Esophagus squamous epithelium (tissue), 5 donors: ENCODE results near the gene SYT17. TPM values are rescaled to one million over a fixed set of nuclear protein-coding genes. Genes with fewer than 3 reads are reported as not detected.

Experiments
- DNase-seq: peaks from one replicate; lab custom pipeline; 2025; lab: John Stamatoyannopoulos, UW
- H3K27ac ChIP-seq, 4 donors: fragments of 200-600 bp; sonication (generic); one replicate each; pipeline ENCODE4 v1.5.1; 2016 to 2019; ENCODE audit warnings: mild to moderate bottlenecking in 1 of 4
- H3K27me3 ChIP-seq, 4 donors: fragments of 200-600 bp; sonication (generic); 1 replicate in 3 of 4; 2 replicates in 1 of 4; pipeline versions ENCODE4 v1.5.1 to v1.6.0; 2017 to 2021; ENCODE audit warnings: antibody characterized with exemption in 1 of 4
- H3K36me3 ChIP-seq, 3 donors: fragments of 200-600 bp; sonication (generic); one replicate each; pipeline ENCODE4 v1.5.1; 2016 to 2019
- H3K4me1 ChIP-seq, 3 donors: fragments of 200-600 bp; sonication (generic); one replicate each; pipeline ENCODE4 v1.5.1; 2017 to 2019
- H3K4me3 ChIP-seq, 4 donors: fragments of 200-600 bp; sonication (generic); 1 replicate in 3 of 4; 2 replicates in 1 of 4; pipeline ENCODE4 v1.5.1; 2016 to 2019; ENCODE audit warnings: mild to moderate bottlenecking in 2 of 4, moderate library complexity in 1 of 4
- H3K9me3 ChIP-seq, 3 donors: fragments of 200-600 bp; sonication (generic); one replicate each; pipeline ENCODE4 v1.5.1; 2016 to 2019
- CTCF ChIP-seq, 6 experiments: fragments of 450-650 bp in 4 of 6; fragments of 200-600 bp in 2 of 6; sonication (generic) in 2 of 6; IDR thresholded peaks; one replicate each; pipeline ENCODE4 v1.5.1; 2016 to 2019; ENCODE audit warnings: antibody characterized with exemption in 6 of 6, mild to moderate bottlenecking in 4 of 6, moderate library complexity in 4 of 6
- POLR2A ChIP-seq, 4 donors: fragments of 450-650 bp; IDR thresholded peaks; one replicate each; pipeline ENCODE4 v1.6.1; 2017; ENCODE audit warnings: antibody characterized with exemption in 4 of 4, mild to moderate bottlenecking in 4 of 4, moderate library complexity in 3 of 4
- WGBS, 2 donors: methylation state at CpG; one replicate each; pipeline ENCODE4 v1.1.5; 2018; 5-methylcytosine and 5-hydroxymethylcytosine counted together
- intact Hi-C: fragments of 100-400 bp; cut with DNase I; formaldehyde crosslinking; loops from one replicate; pipeline ENCODE4 v1.15.0; 2022
- total RNA-seq, 4 donors: library from RNA; depleted of rRNA; stranded (reverse); fragments of >200 nt; gene quantifications; one replicate each; pipeline ENCODE4 v1.1.0, GENCODE V29; 2016
- donor health status: DM: yes; HTN: yes; CAD: no.

Gene SYT17
- total RNA-seq, 4 donors from 2014 or later, result 0.88 to 7.6 (median 4.7) TPM

- Histone ChIP-seq H3K9me3 (peaks cover 0 to under 1% (median 0%) of the 10 kb centered on the region in 3 donors), H3K4me3 (no peak overlapping the region), H3K27me3 (no peaks in the 10 kb centered on the region), H3K27ac (no peak overlapping the region), H3K36me3 (no peaks in the 10 kb centered on the region), H3K4me1 (no peaks in the 10 kb centered on the region)
- intact Hi-C loops, result no loop called here
- no peak for DNase-seq
- 79 to 86% methylated on average over 7 to 8 of the region's 8 CpGs for WGBS, 2 donors
- TF ChIP-seq CTCF (IDR thresholded peaks at IDR 0.05) (no peak), POLR2A (IDR thresholded peaks at IDR 0.05) (no peak)
Observed at GRCh38 chr16:19245326-19245925, 77.4 kb downstream of the SYT17 start.

- intact Hi-C loops, result no loop called here
- TF ChIP-seq CTCF (IDR thresholded peaks at IDR 0.05) (no peak), POLR2A (IDR thresholded peaks at IDR 0.05) (no peak)
- Histone ChIP-seq H3K4me1 (no peaks in the 10 kb centered on the region), H3K36me3 (no peaks in the 10 kb centered on the region), H3K27me3 (no peaks in the 10 kb centered on the region), H3K4me3 (no peak overlapping the region), H3K9me3 (no peaks in the 10 kb centered on the region), H3K27ac (no peak overlapping the region)
- WGBS, 2 donors, result 73 to 89% methylated on average over 2 of the region's 2 CpGs
- DNase-seq, result no peak
Observed at GRCh38 chr16:19252904-19253303, 84.9 kb downstream of the SYT17 start.

GRCh38 chr16:19254611-19255010 is 86.6 kb downstream of the SYT17 start:
- H3K9me3 ChIP-seq, result no peaks in the 10 kb centered on the region
- WGBS, 2 donors, result 58 to 74% methylated on average over 4 of the region's 4 CpGs
- H3K27ac ChIP-seq, result no peak overlapping the region
- intact Hi-C loops, result no loop called here
- no peak overlapping the region for H3K4me3 ChIP-seq
- no peaks in the 10 kb centered on the region for H3K27me3 ChIP-seq
- no peaks in the 10 kb centered on the region for H3K36me3 ChIP-seq
- no peaks in the 10 kb centered on the region for H3K4me1 ChIP-seq
- no peak for TF ChIP-seq CTCF (IDR thresholded peaks at IDR 0.05)
- no peak for TF ChIP-seq POLR2A (IDR thresholded peaks at IDR 0.05)
- DNase-seq, result no peak

- no peak overlapping the region for H3K4me3 ChIP-seq
- H3K27ac ChIP-seq, result no peak overlapping the region
- H3K9me3 ChIP-seq, result no peaks in the 10 kb centered on the region
- intact Hi-C loops, result no loop called here
- TF ChIP-seq POLR2A (IDR thresholded peaks at IDR 0.05) (no peak), CTCF (IDR thresholded peaks at IDR 0.05) (no peak)
- no peaks in the 10 kb centered on the region for H3K27me3 ChIP-seq
- DNase-seq, result no peak
- no peaks in the 10 kb centered on the region for H3K36me3 ChIP-seq
- no peaks in the 10 kb centered on the region for H3K4me1 ChIP-seq
- 84 to 87% methylated on average over 4 of the region's 4 CpGs for WGBS, 2 donors
Observed at GRCh38 chr16:19264123-19264673, 96.2 kb downstream of the SYT17 start.

- DNase-seq, result no peak
- no peaks in the 10 kb centered on the region for H3K9me3 ChIP-seq
- intact Hi-C loops, result no loop called here
- no peak overlapping the region for H3K4me3 ChIP-seq
- no peaks in the 10 kb centered on the region for H3K36me3 ChIP-seq
- H3K27ac ChIP-seq, result no peak overlapping the region
- H3K27me3 ChIP-seq, result no peaks in the 10 kb centered on the region
- no peaks in the 10 kb centered on the region for H3K4me1 ChIP-seq
- WGBS, 2 donors, result 70 to 77% methylated on average over 9 of the region's 9 CpGs
- TF ChIP-seq POLR2A (IDR thresholded peaks at IDR 0.05) (no peak), CTCF (IDR thresholded peaks at IDR 0.05) (no peak)
Observed at GRCh38 chr16:19265380-19265930, 97.4 kb downstream of the SYT17 start.
